Glutamatergic neuron (in vitro differentiated cells): ENCODE measurements around the gene NHS. TPM values are rescaled to one million over a fixed set of nuclear protein-coding genes. Genes with fewer than 3 reads are reported as not detected.

ENCODE experiments used
- DNase-seq: peaks from one replicate; pipeline ENCODE4 v3.0.0; 2022
- H3K27ac Mint-ChIP-seq: one replicate; pipeline ENCODE4 v1.8.0; 2020; ENCODE audit warnings: mild to moderate bottlenecking, mixed read lengths, inconsistent platforms; ENCODE audit not compliant: unreplicated experiment
- H3K27me3 Mint-ChIP-seq: one replicate; pipeline ENCODE4 v1.8.0; 2020; ENCODE audit warnings: mild to moderate bottlenecking, moderate library complexity, mixed read lengths, inconsistent platforms; ENCODE audit not compliant: unreplicated experiment
- H3K36me3 Mint-ChIP-seq: one replicate; pipeline ENCODE4 v1.8.0; 2020; ENCODE audit warnings: mild to moderate bottlenecking, mixed read lengths, inconsistent platforms; ENCODE audit not compliant: unreplicated experiment
- H3K4me1 Mint-ChIP-seq: one replicate; pipeline ENCODE4 v1.8.0; 2020; ENCODE audit warnings: mild to moderate bottlenecking, low read depth, mixed read lengths, inconsistent platforms; ENCODE audit not compliant: unreplicated experiment
- H3K4me3 Mint-ChIP-seq: one replicate; pipeline ENCODE4 v1.8.0; 2020; ENCODE audit warnings: mild to moderate bottlenecking, mixed read lengths, inconsistent platforms; ENCODE audit not compliant: unreplicated experiment
- H3K9me3 Mint-ChIP-seq: one replicate; pipeline ENCODE4 v1.8.0; 2020; ENCODE audit warnings: mild to moderate bottlenecking, moderate library complexity, mixed read lengths, inconsistent platforms; ENCODE audit not compliant: unreplicated experiment
- CTCF ChIP-seq: fragments of 200-600 bp; sonication (generic); IDR thresholded peaks from one replicate; pipeline ENCODE4 v1.5.0; 2021; ENCODE audit not compliant: partially characterized antibody, unreplicated experiment
- total RNA-seq: library from RNA; stranded (reverse); fragmentation: NEBNext Ultra II Directional; extraction: Animal tissue kit (Norgen Biotek cat#: 25700); gene quantifications from one replicate; pipeline ENCODE4 v1.2.1, GENCODE V29; 2021; ENCODE audit not compliant: unreplicated experiment

NHS gene
- total RNA-seq, 1 donor from 2014 or later: 9.1 TPM

GRCh38 chrX:17703201-17703600 is 328.2 kb downstream of the NHS start:
- H3K4me3 Mint-ChIP-seq: no peak overlapping the region

GRCh38 chrX:17705211-17705610 is 330.2 kb downstream of the NHS start:
- peaks cover 2% of the 10 kb centered on the region for H3K27me3 Mint-ChIP-seq
- TF ChIP-seq CTCF: no peak
- H3K4me1 Mint-ChIP-seq: no peaks in the 10 kb centered on the region
- no peak overlapping the region for H3K27ac Mint-ChIP-seq
- H3K36me3 Mint-ChIP-seq: no peaks in the 10 kb centered on the region
- H3K4me3 Mint-ChIP-seq: no peak overlapping the region
- DNase-seq: no peak
- no peaks in the 10 kb centered on the region for H3K9me3 Mint-ChIP-seq

More at GRCh38 chrX:17703201-17703600, 328.2 kb downstream of the NHS start:
- no peak overlapping the region for H3K27ac Mint-ChIP-seq
- DNase-seq: no peak
- H3K36me3 Mint-ChIP-seq: no peaks in the 10 kb centered on the region
- no peaks in the 10 kb centered on the region for H3K4me1 Mint-ChIP-seq
- no peak for TF ChIP-seq CTCF
- H3K27me3 Mint-ChIP-seq: no peaks in the 10 kb centered on the region
- no peaks in the 10 kb centered on the region for H3K9me3 Mint-ChIP-seq

GRCh38 chrX:17706676-17707075 is 331.7 kb downstream of the NHS start:
- Mint-ChIP-seq H3K27me3 (peaks cover 2% of the 10 kb centered on the region), H3K9me3 (no peaks in the 10 kb centered on the region), H3K4me1 (no peaks in the 10 kb centered on the region), H3K27ac (no peak overlapping the region), H3K36me3 (no peaks in the 10 kb centered on the region), H3K4me3 (no peak overlapping the region)
- DNase-seq: no peak
- TF ChIP-seq CTCF: no peak

- H3K4me3 Mint-ChIP-seq: no peak overlapping the region
- no peak overlapping the region for H3K27ac Mint-ChIP-seq
- H3K9me3 Mint-ChIP-seq: no peaks in the 10 kb centered on the region
- TF ChIP-seq CTCF: no peak
- no peaks in the 10 kb centered on the region for H3K4me1 Mint-ChIP-seq
- DNase-seq: no peak
- peaks cover 2% of the 10 kb centered on the region for H3K27me3 Mint-ChIP-seq
- no peaks in the 10 kb centered on the region for H3K36me3 Mint-ChIP-seq
Measured at GRCh38 chrX:17707731-17708130, 332.7 kb downstream of the NHS start.

GRCh38 chrX:17710871-17711301 is 335.9 kb downstream of the NHS start:
- no peak for DNase-seq
- H3K4me1 Mint-ChIP-seq: no peaks in the 10 kb centered on the region
- H3K27me3 Mint-ChIP-seq: peaks cover 2% of the 10 kb centered on the region
- H3K27ac Mint-ChIP-seq: no peak overlapping the region
- no peaks in the 10 kb centered on the region for H3K9me3 Mint-ChIP-seq
- H3K36me3 Mint-ChIP-seq: no peaks in the 10 kb centered on the region
- no peak overlapping the region for H3K4me3 Mint-ChIP-seq
- no peak for TF ChIP-seq CTCF
